CD4-positive, alpha-beta T cell (primary cell): Measurements from ENCODE around the gene COX7B. TPM values are rescaled to one million over a fixed set of nuclear protein-coding genes. Genes with fewer than 3 reads are reported as not detected.

Source experiments
- ATAC-seq: fragments of 200-7000 bp; cut with Tn5 transposase; one replicate; pipeline ENCODE4 v1.10.0; 2022; ENCODE audit warnings: mild to moderate bottlenecking; ENCODE audit not compliant: poor library complexity
- CTCF ChIA-PET: fragments of 350-600 bp; sonication (Branson Sonifier 250); formaldehyde crosslinking; loops from one replicate; lab custom pipeline; 2021; ENCODE audit warnings: antibody characterized with exemption, inconsistent platforms; lab: Charles Lee
- POLR2A ChIA-PET: fragments of 350-600 bp; sonication (Branson Sonifier 250); formaldehyde crosslinking; loops from one replicate; lab custom pipeline; 2021; ENCODE audit warnings: antibody characterized with exemption, inconsistent platforms; lab: Charles Lee
- DNase-seq, 14 experiments: peaks; one replicate each; pipeline ENCODE4 v3.0.0-alpha.2; 2013 to 2020; ENCODE audit warnings: mixed read lengths in 2 of 14
- H3K27ac ChIP-seq, 2 donors: one replicate each; pipeline versions ENCODE4 v1.5.1 to v1.7.0; 2013; ENCODE audit warnings: low read length in 2 of 2, low read depth in 1 of 2, mild to moderate bottlenecking in 1 of 2
- H3K27me3 ChIP-seq, 2 experiments: 1 replicate in 1 of 2; 2 replicates in 1 of 2; pipeline versions ENCODE4 v1.6.1 to v1.7.0; 2013; ENCODE audit warnings: low read length in 2 of 2, control low read depth in 1 of 2, mild to moderate bottlenecking in 1 of 2, moderate library complexity in 1 of 2; ENCODE audit not compliant: insufficient read depth in 2 of 2, control insufficient read depth in 1 of 2
- H3K36me3 ChIP-seq: one replicate; pipeline ENCODE4 v1.6.1; 2013; ENCODE audit warnings: low read length, control low read depth; ENCODE audit not compliant: insufficient read depth
- H3K4me1 ChIP-seq: one replicate; pipeline ENCODE4 v1.6.1; 2013; ENCODE audit warnings: low read length, control low read depth; ENCODE audit not compliant: insufficient read depth
- H3K4me3 ChIP-seq: one replicate; pipeline ENCODE4 v1.5.1; 2013; ENCODE audit warnings: mild to moderate bottlenecking, low read length, moderate library complexity
- H3K9me3 ChIP-seq, 2 experiments: 1 replicate in 1 of 2; 2 replicates in 1 of 2; pipeline versions ENCODE4 v1.6.1 to v1.7.0; 2013; ENCODE audit warnings: low read length in 2 of 2, mild to moderate bottlenecking in 2 of 2, control low read depth in 1 of 2, moderate library complexity in 1 of 2; ENCODE audit not compliant: control insufficient read depth in 1 of 2, insufficient read depth in 1 of 2
- H3K27ac Mint-ChIP-seq: one replicate; pipeline ENCODE4 v1.8.0; 2020; ENCODE audit warnings: mixed read lengths
- H3K27me3 Mint-ChIP-seq: one replicate; pipeline ENCODE4 v1.8.0; 2021; ENCODE audit warnings: mixed read lengths
- H3K36me3 Mint-ChIP-seq: one replicate; pipeline ENCODE4 v1.8.0; 2021; ENCODE audit warnings: low read depth, mixed read lengths
- H3K4me1 Mint-ChIP-seq: one replicate; pipeline ENCODE4 v1.8.0; 2021; ENCODE audit warnings: low read depth, mixed read lengths
- H3K4me3 Mint-ChIP-seq: one replicate; pipeline ENCODE4 v1.8.0; 2020; ENCODE audit warnings: mild to moderate bottlenecking, mixed read lengths
- H3K9me3 Mint-ChIP-seq: one replicate; pipeline ENCODE4 v1.8.0; 2020; ENCODE audit warnings: mixed read lengths
- intact Hi-C, 2 experiments: fragments of 100-400 bp; cut with DNase I in 1 of 2; cut with micrococcal nuclease in 1 of 2; formaldehyde crosslinking; loops; one replicate each; pipeline versions ENCODE4 v1.15.1 to v1.9.0; 2023 to 2025; cut with DNase I, micrococcal nuclease
- total RNA-seq, 174 experiments: library from RNA in 2 of 174; stranded (reverse) in 2 of 174; gene quantifications; one replicate each; pipeline ENCODE4 v1.2.3 and lab custom pipeline; 2021 to 2026
- TF ChIP-seq, protein P1 (sequence below): fragments of 200-600 bp; IDR thresholded peaks from one replicate; pipeline ENCODE4 v1.8.0; 2022; ENCODE audit warnings: antibody characterized with exemption, mild to moderate bottlenecking

COX7B gene
- total RNA-seq, 2 experiments from 2014 or later, result 106 to 117 TPM

DNA sequence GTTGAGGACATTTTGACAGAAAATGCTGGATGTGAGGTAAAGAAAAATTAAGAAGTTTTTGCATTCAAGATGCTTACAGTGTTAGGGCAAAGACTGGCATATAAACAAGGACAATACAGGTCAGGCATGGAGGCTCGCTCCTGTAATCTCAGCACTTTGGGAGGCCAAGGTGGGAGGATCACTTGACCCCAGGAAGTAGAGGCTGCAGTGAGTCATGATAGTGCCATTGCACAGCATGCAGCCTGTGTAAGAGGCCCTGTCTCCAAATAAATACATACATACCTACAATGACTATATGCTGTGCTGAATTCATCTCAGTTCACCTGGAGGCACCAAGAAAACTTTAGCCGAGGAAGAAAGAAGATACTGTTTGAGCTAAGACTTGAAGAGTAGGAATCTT is 6.4 kb upstream of the COX7B start:
- Histone ChIP-seq H3K27me3 (no peaks in the 10 kb centered on the region), H3K9me3 (no peaks in the 10 kb centered on the region), H3K27ac (no peak overlapping the region), H3K36me3 (peaks cover 8% of the 10 kb centered on the region), H3K4me3 (no peak overlapping the region), H3K4me1 (peaks cover 15% of the 10 kb centered on the region)
- ChIA-PET CTCF (no interaction called here), POLR2A (no interaction called here)
- peaks cover 41% of the 10 kb centered on the region for H3K4me1 Mint-ChIP-seq
- DNase-seq (no peak), ATAC-seq (no peak)
- no peaks in the 10 kb centered on the region for H3K9me3 Mint-ChIP-seq
- TF ChIP-seq, protein P1, sequence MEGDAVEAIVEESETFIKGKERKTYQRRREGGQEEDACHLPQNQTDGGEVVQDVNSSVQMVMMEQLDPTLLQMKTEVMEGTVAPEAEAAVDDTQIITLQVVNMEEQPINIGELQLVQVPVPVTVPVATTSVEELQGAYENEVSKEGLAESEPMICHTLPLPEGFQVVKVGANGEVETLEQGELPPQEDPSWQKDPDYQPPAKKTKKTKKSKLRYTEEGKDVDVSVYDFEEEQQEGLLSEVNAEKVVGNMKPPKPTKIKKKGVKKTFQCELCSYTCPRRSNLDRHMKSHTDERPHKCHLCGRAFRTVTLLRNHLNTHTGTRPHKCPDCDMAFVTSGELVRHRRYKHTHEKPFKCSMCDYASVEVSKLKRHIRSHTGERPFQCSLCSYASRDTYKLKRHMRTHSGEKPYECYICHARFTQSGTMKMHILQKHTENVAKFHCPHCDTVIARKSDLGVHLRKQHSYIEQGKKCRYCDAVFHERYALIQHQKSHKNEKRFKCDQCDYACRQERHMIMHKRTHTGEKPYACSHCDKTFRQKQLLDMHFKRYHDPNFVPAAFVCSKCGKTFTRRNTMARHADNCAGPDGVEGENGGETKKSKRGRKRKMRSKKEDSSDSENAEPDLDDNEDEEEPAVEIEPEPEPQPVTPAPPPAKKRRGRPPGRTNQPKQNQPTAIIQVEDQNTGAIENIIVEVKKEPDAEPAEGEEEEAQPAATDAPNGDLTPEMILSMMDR, result no peak
- no peaks in the 10 kb centered on the region for H3K27me3 Mint-ChIP-seq
- H3K27ac Mint-ChIP-seq, result peak overlapping the region; percentile 99
- H3K4me3 Mint-ChIP-seq, result peak overlapping the region; percentile 72
- peaks cover 29% of the 10 kb centered on the region for H3K36me3 Mint-ChIP-seq
- intact Hi-C loops, result loop anchor here in 1 of 2 experiments (5.0 to 10.0 kb wide), 3 partner anchors 101 to 1468 kb away; partner anchors contain the start of genes MAGEE1 and P2RY10

DNA sequence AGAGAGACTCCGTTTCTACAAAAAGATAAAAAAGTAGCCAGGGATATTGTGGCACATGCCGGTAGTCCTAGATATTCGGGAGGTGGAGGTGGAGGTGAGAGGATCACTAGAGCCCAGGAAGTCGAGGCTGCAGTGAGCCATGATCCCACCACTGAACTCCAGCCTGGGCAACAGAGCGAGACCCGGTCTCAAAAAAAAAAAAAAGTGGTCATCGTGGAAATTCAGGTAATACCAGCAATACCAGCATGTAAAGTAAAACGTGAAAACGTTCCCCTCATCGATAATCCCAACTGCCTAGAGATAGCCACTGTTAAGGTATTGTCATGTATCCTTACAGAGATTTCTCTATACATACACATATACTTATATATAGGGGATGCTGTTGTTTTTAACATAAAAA is 5.6 kb upstream of the COX7B start:
- DNase-seq (no peak), ATAC-seq (no peak)
- peak overlapping the region; percentile 99 for H3K27ac Mint-ChIP-seq
- Histone ChIP-seq H3K27ac (peak overlapping the region in 1 of 2 donors; percentile 97), H3K9me3 (no peaks in the 10 kb centered on the region), H3K36me3 (peaks cover 8% of the 10 kb centered on the region), H3K4me3 (peak overlapping the region; percentile 96), H3K27me3 (no peaks in the 10 kb centered on the region), H3K4me1 (peaks cover 15% of the 10 kb centered on the region)
- no peaks in the 10 kb centered on the region for H3K9me3 Mint-ChIP-seq
- peaks cover 41% of the 10 kb centered on the region for H3K4me1 Mint-ChIP-seq
- CTCF ChIA-PET, result interaction anchor here (1.1 kb wide), 1 partner anchor 132 kb away, joined by 3 read pairs; no protein-coding TSS in a partner anchor
- POLR2A ChIA-PET, result interaction anchor here (3.4 kb wide), 1 partner anchor 17 kb away, joined by 27 read pairs; the partner anchor contains the start of gene ATP7A
- H3K36me3 Mint-ChIP-seq, result peaks cover 29% of the 10 kb centered on the region
- peak overlapping the region; percentile 97 for H3K4me3 Mint-ChIP-seq
- intact Hi-C loops, result loop anchor here (2.0 to 10.0 kb wide), 4 partner anchors 17 to 1469 kb away; partner anchors contain the start of genes ATP7A (in 1 of the 2), MAGEE1 (in 1 of the 2) and P2RY10 (in 1 of the 2)
- H3K27me3 Mint-ChIP-seq, result no peaks in the 10 kb centered on the region
- TF ChIP-seq, protein P1, result no peak

DNA sequence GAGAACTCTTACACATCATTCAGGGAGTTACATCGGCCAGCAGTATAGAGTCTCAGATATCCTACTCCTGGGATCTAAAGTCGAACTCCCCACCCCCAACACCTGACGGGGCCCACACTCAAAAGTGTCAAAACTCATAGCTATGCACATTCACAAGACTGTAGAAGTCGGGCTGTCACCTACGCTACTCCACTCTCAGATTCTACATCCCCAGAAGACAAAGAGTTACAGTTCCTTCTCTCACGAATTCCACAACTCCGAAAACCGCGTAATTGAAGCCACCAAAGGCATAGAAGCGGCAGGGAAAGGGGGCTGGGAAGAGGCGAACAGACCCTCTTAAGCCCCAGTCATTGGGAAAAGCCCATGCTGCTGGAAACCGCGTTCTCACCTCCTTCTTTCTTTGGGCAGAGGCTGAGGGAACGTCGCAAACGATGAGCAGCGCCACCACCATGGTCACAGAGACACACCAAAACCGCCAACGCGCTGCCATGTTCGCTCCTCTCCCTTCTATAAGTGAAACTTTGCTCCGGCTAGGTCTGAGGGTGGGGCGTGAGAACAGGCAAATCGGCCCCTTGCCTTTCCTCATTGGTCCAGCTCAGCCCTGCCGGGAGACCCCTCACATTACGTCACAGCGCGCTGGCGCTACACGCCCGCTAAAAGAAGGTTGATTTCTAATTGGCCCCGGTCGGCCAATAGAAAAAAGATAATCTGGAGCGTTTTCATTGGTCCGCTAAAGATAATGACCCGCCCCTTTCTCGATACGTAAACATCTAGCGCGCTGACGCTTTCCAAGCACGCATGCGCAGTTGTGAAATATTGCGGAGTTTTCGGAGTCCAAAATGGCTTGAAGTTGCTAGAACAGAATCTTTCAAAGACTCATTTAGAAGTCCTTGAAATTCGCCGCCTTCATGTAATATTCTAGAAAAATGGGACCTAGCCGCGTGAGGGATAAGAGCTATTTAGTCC is 4.1 kb upstream of the COX7B start, which contains the start of gene MAGT1:
Gene MAGT1 (minus strand): TSS at position 515 of the 966 bp plus-strand sequence. CDS start 25 bp downstream, at position 490.
- H3K4me1 Mint-ChIP-seq, result peaks cover 44% of the 10 kb centered on the region

More for the DNA sequence above, 4.1 kb upstream of the COX7B start, which contains the start of gene MAGT1:
- Mint-ChIP-seq H3K9me3 (no peaks in the 10 kb centered on the region), H3K27me3 (no peaks in the 10 kb centered on the region), H3K4me3 (peak within 1 kb of the TSS; percentile 97), H3K36me3 (peaks cover 34% of the 10 kb centered on the region), H3K27ac (peak within 1 kb of the TSS; percentile 99)
- peak; percentile 83 for ATAC-seq
- ChIA-PET POLR2A (interaction anchor here (0.6 to 3.4 kb wide), 11 partner anchors 8 to 211 kb away, joined by 3 to 27 read pairs (median 4); partner anchors contain the start of genes ATP7A, ATRX and PGK1), CTCF (interaction anchor here (0.7 to 1.4 kb wide), 3 partner anchors 15 to 207 kb away, joined by 3 to 7 read pairs (median 3); partner anchors contain the start of gene ATP7A)
- intact Hi-C loops, result loop anchor here (2.0 to 10.0 kb wide), 7 partner anchors 16 to 1470 kb away; partner anchors contain the start of genes ATP7A (in 1 of the 2), ATRX (in 1 of the 2), MAGEE1 (in 1 of the 2) and P2RY10 (in 1 of the 2)
- DNase-seq, result peak; percentile 75 to 97 (median 85)
- Histone ChIP-seq H3K27me3 (no peaks in the 10 kb centered on the region), H3K27ac (peak within 1 kb of the TSS; percentile 82 to 97), H3K4me3 (peak within 1 kb of the TSS; percentile 96), H3K36me3 (peaks cover 3% of the 10 kb centered on the region), H3K9me3 (no peaks in the 10 kb centered on the region), H3K4me1 (peaks cover 18% of the 10 kb centered on the region)
- TF ChIP-seq, protein P1, result no peak
